Measurements from ENCODE around the gene SLC35F3.

- TF ChIP-seq CTCF (IDR thresholded peaks at IDR 0.05) (no peak), POLR2A (IDR thresholded peaks at IDR 0.05) (no peak), POLR2AphosphoS5 (IDR thresholded peaks at IDR 0.05) (no peak)
Observed at GRCh38 chr1:233912909-233913308, 8.4 kb downstream of the SLC35F3 start.
